ENCODE results near the gene C6orf132.

DNA sequence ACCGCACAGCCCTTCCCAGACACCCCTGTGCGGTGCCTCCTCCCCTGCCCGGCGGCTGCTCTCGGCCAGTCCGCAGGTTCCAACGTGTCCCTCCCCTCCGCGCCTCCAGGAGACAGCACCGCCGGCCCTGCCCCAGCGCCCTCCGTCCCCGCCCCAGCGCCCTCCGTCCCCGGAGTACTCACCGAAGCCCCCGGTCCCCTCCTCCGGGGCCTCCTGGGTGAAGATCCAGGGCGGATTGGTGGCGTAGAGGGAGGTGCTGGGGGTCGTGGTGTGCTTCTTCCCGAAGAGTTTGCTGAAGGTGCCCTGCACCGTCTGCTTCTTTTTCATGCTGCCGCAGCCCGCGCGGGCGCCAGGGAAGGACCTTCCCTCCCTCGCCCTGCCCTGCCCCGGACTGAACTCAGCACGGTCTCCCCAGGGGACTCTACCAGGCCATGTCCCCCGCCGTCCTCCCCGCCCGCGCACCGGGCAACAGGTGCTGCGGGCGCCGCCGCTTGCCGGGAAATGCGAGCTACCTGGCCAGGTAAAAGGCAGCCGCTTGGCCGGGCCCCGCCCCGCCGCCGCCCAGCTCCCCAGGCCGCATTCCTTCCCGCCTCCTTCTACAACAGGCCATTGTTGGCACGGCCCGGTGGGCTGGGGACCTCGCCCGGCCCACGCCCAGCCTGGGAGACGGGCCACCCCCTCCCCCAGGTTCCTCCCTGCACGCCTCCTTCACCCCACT is at the start of gene C6orf132:
- no peak for TF ChIP-seq POLR2A (IDR thresholded peaks at IDR 0.05)
- TF ChIP-seq, protein P1, sequence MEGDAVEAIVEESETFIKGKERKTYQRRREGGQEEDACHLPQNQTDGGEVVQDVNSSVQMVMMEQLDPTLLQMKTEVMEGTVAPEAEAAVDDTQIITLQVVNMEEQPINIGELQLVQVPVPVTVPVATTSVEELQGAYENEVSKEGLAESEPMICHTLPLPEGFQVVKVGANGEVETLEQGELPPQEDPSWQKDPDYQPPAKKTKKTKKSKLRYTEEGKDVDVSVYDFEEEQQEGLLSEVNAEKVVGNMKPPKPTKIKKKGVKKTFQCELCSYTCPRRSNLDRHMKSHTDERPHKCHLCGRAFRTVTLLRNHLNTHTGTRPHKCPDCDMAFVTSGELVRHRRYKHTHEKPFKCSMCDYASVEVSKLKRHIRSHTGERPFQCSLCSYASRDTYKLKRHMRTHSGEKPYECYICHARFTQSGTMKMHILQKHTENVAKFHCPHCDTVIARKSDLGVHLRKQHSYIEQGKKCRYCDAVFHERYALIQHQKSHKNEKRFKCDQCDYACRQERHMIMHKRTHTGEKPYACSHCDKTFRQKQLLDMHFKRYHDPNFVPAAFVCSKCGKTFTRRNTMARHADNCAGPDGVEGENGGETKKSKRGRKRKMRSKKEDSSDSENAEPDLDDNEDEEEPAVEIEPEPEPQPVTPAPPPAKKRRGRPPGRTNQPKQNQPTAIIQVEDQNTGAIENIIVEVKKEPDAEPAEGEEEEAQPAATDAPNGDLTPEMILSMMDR (IDR thresholded peaks at IDR 0.05) = no peak
- TF ChIP-seq EP300 (IDR thresholded peaks at IDR 0.05) = no peak
